Thyroid gland (tissue), 4 donors: ENCODE results near the gene GCK.

Source experiments
- POLR2A ChIP-seq, 2 donors: fragments of 450-650 bp; IDR thresholded peaks; one replicate each; pipeline ENCODE4 v1.6.1; 2017; ENCODE audit warnings: antibody characterized with exemption in 2 of 2, mild to moderate bottlenecking in 2 of 2, moderate library complexity in 1 of 2
- TF ChIP-seq, protein P1 (sequence below), 6 experiments: fragments of 200-600 bp in 3 of 6; fragments of 450-650 bp in 3 of 6; sonication (generic) in 3 of 6; IDR thresholded peaks; one replicate each; pipeline ENCODE4 v1.5.1; 2016 to 2019; ENCODE audit warnings: antibody characterized with exemption in 6 of 6, mild to moderate bottlenecking in 2 of 6, inconsistent platforms in 1 of 6, moderate library complexity in 1 of 6

DNA sequence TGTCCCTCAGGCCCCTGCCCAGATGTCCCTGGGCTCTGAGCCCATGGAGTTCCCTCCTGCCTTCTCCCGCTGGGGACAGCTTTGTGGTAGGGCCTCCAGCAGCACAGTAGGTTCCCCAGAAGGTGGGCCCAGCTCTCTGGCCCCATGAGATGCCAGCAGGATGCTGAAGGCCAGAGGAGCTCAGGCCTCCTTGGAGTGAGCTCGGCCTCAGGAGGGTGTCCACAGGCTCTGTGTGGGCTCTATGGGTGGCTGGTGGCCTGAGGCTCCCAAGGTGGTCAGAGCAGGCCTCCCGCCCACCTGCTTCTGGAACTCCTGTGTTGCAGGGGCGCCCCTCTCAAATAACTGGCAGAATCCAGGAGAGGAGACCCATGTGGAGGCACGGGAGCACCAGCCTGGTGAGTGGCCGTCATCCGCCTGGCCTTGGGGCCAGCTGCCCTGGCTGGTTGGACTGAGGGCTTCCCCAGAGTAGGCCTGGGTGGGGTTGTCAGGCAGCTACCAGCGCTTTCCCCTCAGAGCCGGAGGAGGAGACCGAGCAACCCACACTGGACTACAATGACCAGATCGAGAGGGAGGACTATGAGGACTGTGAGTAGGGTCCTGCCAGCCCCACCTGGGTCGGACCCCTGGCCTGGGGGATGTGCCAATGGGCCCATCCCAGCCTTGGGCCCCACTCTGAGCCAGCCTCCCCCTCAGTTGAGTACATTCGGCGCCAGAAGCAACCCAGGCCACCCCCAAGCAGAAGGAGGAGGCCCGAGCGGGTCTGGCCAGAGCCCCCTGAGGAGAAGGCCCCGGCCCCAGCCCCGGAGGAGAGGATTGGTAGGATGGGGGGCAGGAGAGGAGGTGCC is 81.9 kb downstream of the GCK start:
- TF ChIP-seq, protein P1, sequence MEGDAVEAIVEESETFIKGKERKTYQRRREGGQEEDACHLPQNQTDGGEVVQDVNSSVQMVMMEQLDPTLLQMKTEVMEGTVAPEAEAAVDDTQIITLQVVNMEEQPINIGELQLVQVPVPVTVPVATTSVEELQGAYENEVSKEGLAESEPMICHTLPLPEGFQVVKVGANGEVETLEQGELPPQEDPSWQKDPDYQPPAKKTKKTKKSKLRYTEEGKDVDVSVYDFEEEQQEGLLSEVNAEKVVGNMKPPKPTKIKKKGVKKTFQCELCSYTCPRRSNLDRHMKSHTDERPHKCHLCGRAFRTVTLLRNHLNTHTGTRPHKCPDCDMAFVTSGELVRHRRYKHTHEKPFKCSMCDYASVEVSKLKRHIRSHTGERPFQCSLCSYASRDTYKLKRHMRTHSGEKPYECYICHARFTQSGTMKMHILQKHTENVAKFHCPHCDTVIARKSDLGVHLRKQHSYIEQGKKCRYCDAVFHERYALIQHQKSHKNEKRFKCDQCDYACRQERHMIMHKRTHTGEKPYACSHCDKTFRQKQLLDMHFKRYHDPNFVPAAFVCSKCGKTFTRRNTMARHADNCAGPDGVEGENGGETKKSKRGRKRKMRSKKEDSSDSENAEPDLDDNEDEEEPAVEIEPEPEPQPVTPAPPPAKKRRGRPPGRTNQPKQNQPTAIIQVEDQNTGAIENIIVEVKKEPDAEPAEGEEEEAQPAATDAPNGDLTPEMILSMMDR (IDR thresholded peaks at IDR 0.05): no peak
- no peak for TF ChIP-seq POLR2A (IDR thresholded peaks at IDR 0.05)
